DND-41 (cell line): ENCODE data around the gene HID1.

Source experiments
- CTCF ChIP-seq: IDR thresholded peaks from 2 replicates; pipeline ENCODE4 v1.5.1; 2012; ENCODE audit warnings: borderline replicate concordance, low read length, moderate library complexity, mild to moderate bottlenecking; ENCODE audit not compliant: poor library complexity, severe bottlenecking; ENCODE audit errors: extremely low read depth
- EZH2 ChIP-seq: IDR thresholded peaks from 3 replicates; pipeline ENCODE4 v1.6.1; 2012; ENCODE audit warnings: borderline replicate concordance, low read depth, mild to moderate bottlenecking, moderate library complexity, low read length, inconsistent platforms; ENCODE audit not compliant: severe bottlenecking

- TF ChIP-seq CTCF (no peak), EZH2 (no peak)
Measured at GRCh38 chr17:74962622-74963394, 9.8 kb downstream of the HID1 start.
